ENCODE data around the gene TMEM259.
"Not testable (repeated sequence)": the region's sequence is repeated elsewhere in the genome, so short reads cannot be mapped to it uniquely, and the experiment has no call there.

TMEM259 gene

DNA sequence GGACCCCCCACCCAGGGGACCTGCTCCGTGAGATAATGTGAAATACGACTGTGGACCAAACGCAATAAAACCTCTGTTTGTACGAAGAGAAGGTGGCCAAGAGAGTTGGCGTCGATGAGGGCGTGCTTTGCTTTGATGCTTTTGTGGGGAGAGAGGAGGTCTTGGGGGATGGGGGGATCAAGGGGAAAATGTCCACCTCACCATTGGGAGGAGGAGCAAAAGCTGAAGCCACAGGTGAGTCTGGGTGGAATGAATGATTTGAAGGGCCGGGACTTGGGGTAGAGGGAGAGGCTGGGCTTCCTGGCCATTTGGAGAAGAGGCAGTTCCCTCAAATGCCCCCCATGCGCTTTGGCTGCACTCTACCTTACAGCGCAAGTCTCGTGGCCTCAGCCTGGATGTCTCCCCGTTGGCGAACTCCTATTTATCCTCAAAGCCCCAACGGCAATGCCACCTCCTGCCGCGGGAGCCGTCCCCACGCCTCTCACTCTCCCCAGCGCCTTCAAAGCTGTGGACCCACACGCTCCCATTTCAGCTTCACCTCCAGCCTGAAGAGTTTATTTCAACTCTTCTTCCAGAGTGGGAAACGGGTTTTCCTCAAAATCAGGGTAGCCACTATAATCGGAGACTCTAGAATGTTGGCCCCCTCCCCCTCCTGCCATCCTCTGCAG lies 18.2 kb upstream of the TMEM259 start:
- no peak for DNase-seq

DNA sequence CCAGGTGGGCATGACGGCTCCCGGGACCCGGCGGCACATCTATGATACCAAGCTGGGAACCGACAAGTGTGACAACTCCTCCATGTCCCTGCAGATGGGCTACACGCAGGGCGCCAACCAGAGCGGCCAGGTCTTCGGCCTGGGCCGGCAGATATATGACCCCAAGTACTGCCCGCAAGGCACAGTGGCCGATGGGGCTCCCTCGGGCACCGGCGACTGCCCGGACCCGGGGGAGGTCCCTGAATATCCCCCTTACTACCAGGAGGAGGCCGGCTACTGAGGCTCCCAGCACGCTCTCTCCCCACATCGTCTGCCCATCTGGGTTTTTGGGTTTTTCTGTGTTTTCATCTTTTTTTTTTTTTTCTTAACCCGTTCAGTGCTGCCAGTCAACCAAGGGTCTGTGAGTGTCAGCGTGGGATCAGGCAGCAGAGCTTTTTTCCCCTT lies 16.7 kb upstream of the TMEM259 start:
- no peak for DNase-seq

DNA sequence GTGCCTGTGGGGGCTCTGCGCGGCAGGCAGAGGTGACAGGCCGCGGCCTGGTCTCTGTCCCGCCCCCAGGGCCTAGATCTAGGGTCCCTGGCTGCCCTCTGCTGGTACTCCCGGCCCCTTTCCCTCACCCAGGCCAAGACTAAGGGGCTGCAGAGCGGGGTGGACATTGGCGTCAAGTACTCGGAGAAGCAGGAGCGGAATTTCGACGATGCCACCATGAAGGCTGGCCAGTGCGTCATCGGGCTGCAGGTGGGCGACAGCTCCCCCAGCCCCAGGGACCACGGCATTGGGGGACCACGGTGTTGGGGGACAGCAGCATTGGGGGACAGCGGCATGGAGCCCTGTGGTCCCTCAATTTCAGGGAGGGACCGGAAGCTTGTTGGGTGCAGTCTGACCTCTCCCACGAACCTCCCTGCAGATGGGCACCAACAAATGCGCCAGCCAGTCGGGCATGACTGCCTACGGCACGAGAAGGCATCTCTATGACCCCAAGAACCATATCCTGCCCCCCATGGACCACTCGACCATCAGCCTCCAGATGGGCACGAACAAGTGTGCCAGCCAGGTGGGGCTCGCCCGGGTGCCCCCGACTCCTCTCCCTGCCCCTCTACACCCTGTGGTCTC lies 15.2 kb upstream of the TMEM259 start:
- DNase-seq = no peak

DNA sequence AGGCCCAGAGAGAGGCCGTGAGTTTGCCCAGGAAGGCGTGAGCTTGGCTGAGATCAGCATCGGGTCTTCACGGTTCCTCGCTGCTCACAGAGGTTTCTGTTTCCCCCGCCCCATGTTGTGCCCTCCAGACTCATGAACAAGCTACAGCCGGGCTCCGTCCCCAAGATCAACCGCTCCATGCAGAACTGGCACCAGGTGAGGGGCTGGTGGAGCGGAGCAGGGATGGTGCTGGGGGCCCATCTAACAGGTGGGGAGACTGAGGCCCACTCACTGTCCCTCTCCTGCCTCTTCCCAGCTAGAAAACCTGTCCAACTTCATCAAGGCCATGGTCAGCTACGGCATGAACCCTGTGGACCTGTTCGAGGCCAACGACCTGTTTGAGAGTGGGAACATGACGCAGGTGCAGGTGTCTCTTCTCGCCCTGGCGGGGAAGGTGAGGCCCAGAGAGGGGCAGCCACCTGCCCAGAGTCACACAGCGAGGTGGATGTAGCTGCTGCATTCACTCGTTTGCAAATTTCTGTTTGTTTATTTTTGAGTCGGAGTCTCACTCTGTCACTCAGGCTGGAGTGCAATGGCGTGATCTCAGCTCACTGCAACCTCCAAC lies 11.4 kb upstream of the TMEM259 start:
- DNase-seq = no peak

DNA sequence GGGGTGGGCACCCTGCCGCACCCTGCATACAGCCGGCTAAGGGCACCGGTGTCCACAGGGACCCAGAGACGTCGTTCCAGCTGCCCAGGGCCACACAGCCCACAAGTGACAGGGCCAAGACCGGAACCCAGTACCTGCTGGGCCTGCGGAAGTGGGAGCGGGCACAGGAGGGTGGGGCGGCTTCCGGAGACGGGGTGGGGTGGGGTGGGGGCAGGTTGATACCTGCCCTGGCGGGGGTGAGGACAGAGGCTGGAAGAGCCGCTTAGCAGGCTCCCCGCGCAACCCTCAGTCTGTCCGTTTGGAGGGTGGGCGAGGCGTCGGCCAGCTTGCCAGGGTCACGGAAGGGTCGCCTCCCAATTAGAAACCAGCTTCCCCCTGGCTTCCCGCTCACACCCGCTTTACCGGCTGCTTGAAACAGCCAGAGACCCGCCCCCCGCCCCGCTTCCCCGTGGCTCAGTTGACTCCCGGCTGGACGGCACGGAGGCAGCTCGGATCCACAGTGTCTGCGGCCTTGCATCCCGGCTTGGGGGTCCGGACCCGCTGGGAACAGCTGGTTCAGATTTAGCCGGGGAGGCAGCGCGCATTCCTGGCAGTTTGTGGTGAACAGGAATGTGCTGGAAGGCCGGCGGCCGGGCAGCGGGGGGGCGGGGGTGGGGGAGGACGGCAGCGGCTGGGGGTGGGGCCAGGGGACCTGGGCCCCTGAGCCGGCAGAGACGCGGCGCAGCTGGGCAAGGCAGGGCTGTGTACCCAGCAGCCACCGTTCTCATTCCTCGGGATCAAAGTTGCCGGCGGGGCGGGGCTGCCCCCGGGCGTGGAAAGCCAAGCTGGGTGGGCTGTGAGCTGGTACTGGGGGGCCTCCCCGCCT lies 7.4 kb upstream of the TMEM259 start:
- no peak for DNase-seq

DNA sequence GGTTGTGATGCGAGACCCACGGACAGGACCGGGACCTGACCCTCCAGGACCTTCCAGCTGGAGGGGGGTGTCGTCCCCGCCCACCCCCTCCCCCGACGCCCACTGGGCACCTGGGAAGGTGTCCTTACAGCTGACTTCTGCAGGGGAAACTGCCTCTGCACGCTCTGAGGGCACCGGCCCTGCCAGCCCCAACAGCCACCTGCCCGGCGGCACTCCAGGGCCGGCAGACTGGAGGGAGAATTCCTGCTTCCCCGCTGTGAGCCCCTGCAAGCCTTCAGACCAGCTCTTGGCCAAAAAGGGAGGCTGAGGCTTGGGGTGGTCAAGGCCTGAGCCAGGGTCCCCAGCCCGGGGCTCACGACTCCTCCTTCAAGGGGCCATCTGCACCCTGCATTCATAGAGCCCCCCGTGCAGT lies 6.7 kb upstream of the TMEM259 start:
- DNase-seq = no peak

DNA sequence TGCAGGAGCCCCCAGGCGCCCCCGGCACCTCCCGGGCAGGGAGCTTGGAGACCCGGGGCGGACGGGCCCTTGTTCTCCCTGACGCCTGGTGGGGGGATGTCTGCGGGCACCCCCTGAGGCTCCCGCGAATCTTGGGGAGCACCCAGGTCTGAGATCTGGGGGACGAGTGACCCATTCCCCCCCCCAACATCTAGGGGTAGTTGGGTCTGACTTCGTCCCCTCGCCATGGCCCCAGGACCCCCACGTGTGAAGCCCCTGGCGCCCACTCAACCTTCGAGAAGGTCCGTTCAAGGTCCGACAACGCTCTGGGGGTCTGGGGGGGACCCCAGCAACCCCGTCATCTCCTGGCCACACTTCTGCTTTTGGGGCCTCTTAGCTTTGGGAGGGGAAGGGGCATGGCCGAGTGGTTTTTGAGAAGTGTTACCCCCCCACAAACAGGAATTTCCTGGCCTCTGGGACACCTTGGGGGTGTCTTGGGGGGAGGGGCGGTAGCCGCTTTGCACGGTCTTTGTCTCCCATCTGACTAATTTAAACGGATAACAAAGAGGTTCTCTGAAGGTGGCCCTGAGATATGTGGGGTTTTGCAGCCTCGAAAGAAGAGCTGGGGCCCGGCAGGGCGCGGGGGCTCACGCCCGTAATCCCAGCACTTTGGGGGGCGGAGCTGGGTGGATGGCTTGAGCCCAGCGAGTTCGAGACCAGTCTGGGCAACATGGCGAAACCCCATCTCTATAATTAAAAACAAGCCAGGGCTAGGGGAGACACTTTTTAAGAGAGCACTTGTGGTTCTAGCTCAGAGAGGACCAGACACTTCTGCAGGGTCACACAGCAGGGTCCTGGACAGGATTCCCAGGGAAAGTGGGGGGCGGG lies 6.1 kb upstream of the TMEM259 start:
- no peak for DNase-seq

DNA sequence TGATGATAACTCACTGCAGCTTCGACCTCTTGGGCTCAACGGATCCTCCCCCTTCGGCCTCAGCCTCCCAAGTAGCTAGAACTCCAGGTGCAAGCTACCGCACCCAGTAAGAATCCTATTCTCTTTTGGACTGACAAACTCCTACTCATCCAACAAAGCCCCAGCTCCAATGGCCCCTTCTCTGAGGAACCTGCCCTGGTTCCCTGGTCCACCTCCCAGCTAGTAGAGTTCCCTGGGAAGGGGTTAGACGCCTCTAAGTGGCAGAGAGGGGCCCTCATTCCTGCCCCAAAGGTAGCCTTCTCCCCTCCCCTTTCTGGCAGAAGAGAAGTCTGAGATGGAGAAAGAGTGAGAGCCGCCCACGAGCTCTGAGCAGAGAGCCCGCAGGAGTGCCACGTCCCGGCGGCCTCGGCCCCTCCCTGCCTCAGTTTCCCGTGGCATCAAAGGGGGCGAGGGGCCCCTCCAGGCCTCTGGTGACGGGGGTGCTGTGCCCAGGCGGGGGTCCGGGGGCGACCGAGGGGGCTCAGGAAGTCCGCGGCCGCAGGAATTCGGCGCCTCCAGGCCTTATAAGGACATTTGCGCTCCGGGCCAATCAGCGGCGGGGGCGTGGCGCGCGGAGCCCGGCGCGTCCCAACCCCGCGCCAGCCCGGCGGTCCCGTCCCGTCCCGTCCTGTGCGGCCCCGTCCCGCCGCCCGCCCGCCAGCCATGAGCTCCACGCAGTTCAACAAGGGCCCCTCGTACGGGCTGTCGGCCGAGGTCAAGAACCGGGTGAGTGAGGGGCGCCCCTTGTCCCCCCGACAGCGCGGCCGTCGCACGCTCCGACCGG lies 5.2 kb upstream of the TMEM259 start, which contains the start of gene CNN2:
Gene CNN2, plus strand, starts transcription at position 649 of the 823 bp plus-strand sequence. Its CDS starts 54 bp downstream, at position 703.
- DNase-seq = peak in 1 of 2 experiments; percentile 40

DNA sequence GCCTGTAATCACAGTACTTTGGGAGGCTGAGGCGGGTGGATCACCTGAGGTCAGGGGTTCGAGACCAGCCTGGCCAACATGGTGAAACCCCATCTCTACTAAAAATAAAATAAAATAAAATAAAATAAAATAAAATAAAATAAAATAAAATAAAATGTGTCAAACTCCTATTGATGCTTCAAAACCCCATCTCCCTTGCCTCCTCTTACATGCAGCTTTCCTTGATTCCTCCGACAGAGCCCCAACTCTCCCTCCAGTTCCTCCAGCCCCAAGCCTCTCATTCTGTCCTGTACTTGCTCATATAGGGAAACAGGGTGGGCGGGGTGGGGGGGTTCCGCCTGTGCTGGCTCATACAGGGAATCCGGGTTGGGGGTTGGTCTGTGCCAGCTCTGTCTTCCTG lies 4.2 kb upstream of the TMEM259 start:
- DNase-seq = not testable (repeated sequence)

DNA sequence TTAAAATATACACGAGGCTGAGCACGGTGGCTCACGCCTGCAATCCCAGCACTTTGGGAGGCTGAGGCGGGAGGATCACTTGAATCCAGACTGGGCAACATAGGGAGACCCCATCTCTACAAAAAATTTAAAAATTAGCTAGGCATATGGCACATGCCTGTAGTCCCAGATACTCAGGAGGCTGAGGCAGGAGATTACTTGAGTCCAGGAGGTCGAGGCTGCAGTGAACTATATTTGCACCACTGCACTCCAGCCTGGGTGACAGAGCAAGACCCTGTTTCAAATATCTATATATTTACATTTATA lies 2.9 kb upstream of the TMEM259 start:
- DNase-seq = not testable (repeated sequence)

DNA sequence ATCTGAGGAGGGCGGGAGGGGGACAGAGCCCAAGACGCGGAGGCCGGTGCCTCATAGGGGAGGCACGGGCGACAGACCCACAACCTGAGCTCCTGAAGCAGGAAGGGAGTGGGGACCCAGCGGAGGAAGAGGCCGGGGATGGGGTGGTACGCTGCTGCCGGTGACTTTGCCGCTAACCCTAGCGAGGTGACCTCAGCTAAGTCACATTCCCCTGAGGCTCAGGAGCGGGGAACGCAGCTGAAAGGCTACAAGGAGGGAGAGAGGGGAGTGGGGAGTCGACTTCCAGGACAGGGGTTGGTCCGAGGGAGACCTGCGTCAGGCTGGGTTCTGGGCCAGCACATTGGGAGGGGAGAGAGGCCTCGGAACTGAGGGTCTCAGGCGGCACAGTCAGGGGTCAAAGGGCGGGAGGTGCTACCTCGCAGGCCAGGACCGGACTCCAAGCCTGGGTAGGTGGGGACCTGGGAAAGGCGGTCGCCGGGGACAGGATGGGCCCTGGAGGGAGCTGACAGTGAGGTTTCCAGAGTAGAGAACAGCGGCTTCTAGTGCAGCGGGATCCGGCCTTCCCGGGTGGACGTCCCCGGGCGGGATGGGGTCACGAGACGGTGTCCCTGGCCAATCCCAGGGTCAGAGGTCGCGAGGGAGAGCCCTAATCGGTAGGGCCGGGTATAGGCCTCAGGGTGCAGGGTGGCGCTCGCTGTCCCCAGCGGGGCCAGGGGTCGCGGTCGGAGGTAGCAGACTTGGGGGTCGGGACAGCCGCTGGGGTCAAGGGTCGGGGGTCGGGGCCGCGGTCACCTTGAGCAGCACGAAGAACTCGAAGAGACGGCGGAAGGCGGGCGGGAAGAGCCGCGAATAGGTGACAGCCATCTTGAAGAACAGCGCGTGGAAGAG lies 699 bp downstream of the TMEM259 start:
- DNase-seq = peak in 1 of 2 experiments; percentile 39

DNA sequence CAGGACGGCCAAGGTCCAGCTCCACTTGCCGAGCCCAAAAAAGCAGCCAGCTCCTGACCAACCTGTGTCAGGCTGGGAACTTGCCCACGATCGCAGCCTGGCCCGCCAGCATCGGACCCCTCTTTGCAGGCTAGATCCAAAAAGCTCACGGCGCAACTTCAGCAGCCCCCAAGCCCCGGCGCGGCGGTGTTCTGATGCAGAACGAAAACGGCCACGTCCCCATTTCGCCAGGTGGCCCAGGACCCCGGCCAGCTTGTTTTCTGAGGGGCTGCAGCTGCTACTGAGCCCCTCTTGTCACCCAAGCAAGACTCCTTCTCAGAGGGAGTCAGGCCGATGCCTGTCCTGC lies 1.3 kb downstream of the TMEM259 start:
- DNase-seq = no peak

DNA sequence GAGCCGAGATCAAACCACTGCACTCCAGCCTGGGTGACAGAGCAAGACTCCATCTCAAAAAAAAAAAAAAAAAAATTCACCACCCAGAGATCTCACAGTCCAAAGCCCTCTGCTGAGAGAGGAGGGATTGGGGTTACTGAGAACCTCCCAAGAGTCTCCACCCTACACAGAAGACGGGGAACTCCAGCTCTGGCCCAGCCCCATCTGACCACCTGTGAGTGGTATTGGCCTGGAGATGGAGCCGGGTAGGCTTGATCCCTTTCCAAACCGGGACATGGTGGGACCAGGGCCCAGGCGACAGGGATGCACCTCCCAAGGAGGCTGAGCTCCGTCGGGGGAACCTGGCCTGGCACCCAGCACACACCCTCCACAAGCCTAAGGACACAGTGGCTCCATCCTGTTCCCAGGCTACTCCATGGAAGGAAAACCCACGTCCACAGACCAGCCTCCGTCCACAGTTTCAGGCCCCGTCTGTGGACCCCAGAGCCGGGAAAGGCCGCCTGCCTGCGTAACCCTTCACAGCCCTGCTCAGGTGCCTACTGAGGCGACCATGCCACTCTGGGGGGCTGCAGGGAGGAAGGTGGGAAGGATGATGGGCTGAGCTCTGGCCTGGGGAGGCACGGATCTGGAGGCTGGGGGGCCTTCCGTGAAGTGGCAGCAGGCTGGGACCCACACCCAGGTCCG lies 1.8 kb downstream of the TMEM259 start:
- DNase-seq = no peak

DNA sequence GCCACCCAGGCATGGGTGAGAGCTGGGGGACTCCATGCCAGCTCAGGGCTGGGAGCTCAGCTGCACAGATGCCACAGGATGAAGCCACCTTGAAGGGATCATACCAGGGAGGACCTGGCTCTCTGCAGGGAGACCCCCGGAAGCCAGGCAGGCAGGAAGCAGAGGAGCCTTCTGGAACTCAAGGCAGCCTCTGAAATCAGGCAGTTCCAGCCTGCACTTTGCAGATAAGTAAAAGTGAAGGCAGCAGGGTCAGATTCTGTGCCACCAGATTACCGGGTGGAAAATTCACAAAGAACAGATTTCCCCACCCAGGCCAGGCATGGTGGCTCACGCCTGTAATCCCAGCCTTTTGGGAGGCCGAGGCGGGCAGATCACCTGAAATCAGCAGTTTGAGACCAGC lies 2.5 kb downstream of the TMEM259 start:
- no peak for DNase-seq

DNA sequence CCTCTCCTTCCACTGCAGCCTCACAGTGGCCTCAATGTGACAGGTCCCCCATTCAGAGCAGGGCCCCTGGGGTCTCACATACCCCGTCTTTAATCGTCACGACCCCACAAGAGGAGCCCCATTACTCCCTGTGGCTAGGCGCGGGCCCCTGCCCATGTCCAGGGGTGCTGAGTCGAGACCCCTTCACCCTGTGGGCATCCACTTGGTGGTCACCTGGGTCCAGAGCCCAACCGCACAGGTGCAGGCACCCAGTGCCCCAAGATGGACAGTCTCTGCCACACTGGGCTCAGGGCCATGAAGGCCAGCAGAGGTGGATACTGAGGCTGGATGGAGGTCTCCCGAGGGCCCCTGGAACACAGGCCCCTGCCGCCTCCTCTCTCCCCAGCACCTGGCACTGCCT lies 3.0 kb downstream of the TMEM259 start:
- DNase-seq = no peak

DNA sequence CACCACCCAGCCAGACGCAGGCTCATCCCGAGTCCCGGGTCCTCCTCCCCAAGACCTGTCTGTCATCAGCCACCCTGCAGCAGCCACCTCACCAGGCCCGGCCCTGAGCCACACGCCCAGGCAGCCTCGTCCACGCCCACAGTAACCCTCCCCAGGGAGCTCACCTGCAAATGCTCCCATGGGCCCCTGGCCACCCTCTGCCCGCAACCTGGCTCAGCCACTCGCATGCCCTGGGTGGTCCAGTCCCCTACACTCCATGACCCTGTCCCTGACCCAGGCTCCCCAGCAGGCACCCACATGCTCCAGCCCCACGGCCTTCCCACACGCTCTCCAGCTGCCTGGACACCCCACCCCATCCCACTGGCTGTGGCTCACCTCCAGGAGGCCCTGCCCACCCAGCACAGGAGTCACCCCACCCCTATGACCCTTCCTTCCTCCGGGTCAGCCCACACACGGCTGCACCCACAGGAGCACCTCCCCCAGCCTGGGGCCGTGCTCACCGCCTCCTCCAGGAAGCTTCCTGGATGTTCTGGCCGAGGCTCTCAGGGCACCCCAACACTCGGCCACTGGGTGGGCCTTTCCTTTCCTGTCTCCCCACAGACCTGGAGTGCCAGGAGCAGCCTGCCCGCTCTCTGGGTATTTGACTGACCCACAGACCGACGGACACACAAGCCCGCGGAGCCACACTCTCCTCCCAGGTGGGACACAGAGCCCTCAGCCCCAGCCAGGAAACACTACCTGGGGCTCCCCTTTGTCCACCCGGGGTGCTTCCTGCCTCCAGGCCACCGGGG lies 3.6 kb downstream of the TMEM259 start:
- no peak for DNase-seq

DNA sequence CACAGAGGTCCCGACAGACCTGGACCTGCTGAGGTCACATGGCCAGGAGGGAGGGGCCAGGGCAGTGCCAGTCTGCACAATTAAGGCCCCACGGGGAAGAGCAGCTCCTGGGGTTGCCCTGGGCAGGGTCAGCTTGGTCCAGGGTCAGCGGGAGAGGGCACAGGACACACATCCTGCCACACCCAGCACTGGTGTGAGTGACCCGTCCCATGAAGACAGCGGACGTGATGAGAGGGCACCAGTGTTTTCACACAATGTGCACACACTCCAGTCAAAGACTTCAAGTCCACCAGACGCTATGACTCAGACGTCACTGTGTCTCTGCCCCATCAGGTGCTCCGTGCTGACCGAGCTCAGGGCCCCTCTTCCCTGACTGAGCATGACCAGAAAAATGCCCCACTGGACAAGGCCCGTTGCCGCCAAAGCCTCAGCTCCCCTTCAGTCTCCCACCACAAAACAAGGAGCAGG lies 4.2 kb downstream of the TMEM259 start:
- DNase-seq = no peak

DNA sequence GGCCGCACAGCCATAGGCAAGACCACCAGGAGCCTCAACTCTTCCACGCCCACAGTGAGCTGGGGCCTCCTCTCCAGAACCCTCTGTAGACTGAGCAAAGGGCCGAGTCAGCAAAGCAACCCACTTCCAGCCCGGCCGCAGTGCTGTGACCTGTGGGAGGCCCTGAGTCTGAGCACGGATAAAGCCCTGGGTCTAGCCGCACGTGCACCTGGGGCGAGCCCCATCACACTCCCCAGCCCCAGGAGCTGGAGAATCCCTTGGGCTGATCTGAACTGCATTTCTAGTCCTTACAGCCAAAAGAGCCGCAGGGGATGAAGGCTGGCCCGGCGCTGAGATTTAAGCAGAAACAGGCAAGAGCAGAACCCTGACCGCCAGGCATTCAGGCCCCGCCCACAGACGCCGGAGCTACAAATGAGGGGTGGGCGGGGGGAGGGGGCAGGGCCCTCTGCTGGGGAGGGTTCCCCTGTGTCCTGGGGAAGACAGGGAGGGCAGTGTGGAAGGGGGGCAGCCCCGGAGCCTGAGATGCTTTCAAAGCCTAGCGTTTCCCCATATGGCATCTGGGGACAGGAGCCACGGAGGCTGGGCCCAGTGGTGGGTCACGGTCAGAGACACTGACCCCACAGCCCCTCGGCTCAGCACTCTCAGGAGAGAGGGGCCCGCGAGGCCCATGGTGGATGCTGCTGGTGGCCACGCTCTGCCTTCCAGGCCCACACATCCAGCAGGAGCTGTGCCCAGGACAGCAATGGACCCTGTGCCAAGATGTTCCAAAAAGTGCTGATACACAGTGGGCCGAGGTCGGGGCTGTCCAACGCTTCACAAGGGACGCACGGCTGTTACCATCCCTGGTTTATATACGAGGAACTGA lies 4.9 kb downstream of the TMEM259 start:
- no peak for DNase-seq

Data from activated CD4-positive, alpha-beta T cell treated with anti-CD3 and anti-CD28 coated beads, Interleukin-2, amount 50 U/mL, for 4 hours (primary cell).